Measurements from ENCODE around the gene ADD1. TPM values are rescaled to one million over a fixed set of nuclear protein-coding genes. Genes with fewer than 3 reads are reported as not detected.
A peak's percentile ranks its signal among the peaks of the same experiment; 100 is the strongest.

The ADD1 gene
- total and polyA plus RNA-seq, 2 donors (not counting 1 experiment from before 2014, with no cell fraction given): 302 to 383 TPM

DNA sequence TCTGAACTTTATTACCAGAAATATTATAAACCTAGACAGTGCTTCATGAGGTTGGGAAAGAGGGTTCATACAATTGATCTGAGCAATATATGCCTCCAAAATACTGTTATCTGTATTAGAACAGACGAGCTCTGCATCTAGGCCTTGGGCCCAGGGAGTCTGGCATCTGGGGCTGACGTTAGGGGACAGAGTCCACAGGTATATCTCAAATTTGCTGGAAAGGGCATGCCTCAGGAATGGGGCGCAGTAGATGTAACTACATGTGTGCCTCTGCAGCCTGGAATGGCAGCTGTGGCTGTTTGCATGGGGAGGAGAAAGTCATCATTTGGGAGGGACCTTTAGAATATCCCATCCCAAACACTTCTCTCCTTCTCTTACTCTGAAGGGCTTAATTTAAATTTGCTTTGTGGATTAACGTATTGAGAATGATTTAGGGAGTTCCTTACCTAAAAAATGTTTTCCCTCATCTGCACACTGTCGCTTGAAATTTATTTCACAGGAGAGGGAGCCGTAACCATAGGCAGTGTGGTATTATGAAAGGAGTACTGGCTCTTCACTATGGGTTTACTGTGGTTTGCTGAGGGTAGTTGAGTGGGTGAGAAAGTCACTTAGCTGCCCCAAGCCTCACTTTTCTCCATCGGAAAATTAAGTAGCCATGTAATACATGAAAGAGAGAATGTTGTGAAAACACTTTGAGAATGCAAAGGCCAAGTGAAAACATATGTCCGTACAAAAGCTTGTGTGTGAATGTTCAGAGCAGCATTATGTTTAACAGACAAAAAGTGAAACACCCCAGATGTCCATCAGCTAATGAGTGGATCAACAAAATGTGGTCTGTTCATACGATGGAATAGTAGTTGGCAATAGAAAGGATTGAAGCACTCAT, 5.9 kb downstream of the ADD1 start:
- Histone ChIP-seq H4K20me1 (ENCODE audit: control insufficient read depth, insufficient read depth, low read length, poor library complexity, severe bottlenecking) (peaks cover 19% of the 10 kb centered on the region), H3K79me2 (ENCODE audit: control insufficient read depth, insufficient read depth, low read length) (peaks cover 82% of the 10 kb centered on the region), H3K27me3 (replicated peaks in 1 of 4; ENCODE audit: control extremely low read depth in 1 of 4, control insufficient read depth in 3 of 4, insufficient read depth in 4 of 4, low read length in 3 of 4) (no peaks in the 10 kb centered on the region), H3K4me1 (ENCODE audit: control insufficient read depth in 2 of 2, insufficient read depth in 2 of 2, low read length in 2 of 2) (peaks cover 82% of the 10 kb centered on the region in 2 donors), H2AFZ (ENCODE audit: insufficient read depth, low read depth, low read length, poor library complexity, severe bottlenecking) (no peak overlapping the region), H3K4me2 (replicated peaks; ENCODE audit: low read depth, low read length, poor library complexity, severe bottlenecking) (peak overlapping the region; percentile 3), H3K4me3 (ENCODE audit: control extremely low read depth in 1 of 5, extremely low read depth in 1 of 5, insufficient read depth in 1 of 5, low read depth in 2 of 5, low read length in 4 of 5) (no peak overlapping the region), H3K27ac (ENCODE audit: low read length in 2 of 2) (peak overlapping the region in 1 of 2 donors; percentile 69), H3K36me3 (replicated peaks in 1 of 2; ENCODE audit: control extremely low read depth in 1 of 2, control insufficient read depth in 1 of 2, extremely low read depth in 1 of 2, insufficient read depth in 2 of 2, low read length in 1 of 2) (peaks cover 4 to 8% of the 10 kb centered on the region in 2 experiments), H3K9ac (ENCODE audit: low read length) (no peak overlapping the region), H3K9me3 (ENCODE audit: control extremely low read depth in 1 of 3, control insufficient read depth in 2 of 3, insufficient read depth in 1 of 3, low read length in 2 of 3) (peaks cover 0 to 4% (median 0%) of the 10 kb centered on the region in 3 donors)
- TF ChIP-seq EZH2 (IDR thresholded peaks at IDR 0.05; ENCODE audit: borderline replicate concordance, insufficient read depth, low read depth, low read length, poor library complexity, severe bottlenecking) (no peak), CTCF (IDR thresholded peaks at IDR 0.05) (no peak)
- WGBS (ENCODE audit: insufficient coverage): 88% methylated on average over 3 of the region's 9 CpGs
- H3K4me1 Mint-ChIP-seq: peaks cover 84% of the 10 kb centered on the region
- DNase-seq (no peak), ATAC-seq (ENCODE audit: low read depth) (no peak)
- no peaks in the 10 kb centered on the region for H3K27me3 Mint-ChIP-seq
- peak overlapping the region; percentile 57 for H3K4me3 Mint-ChIP-seq
- intact Hi-C loops (cut with micrococcal nuclease): loop anchor here (5.0 to 10.0 kb wide), 5 partner anchors 83 to 365 kb away; partner anchors contain the start of genes GRK4 and NOP14
- no peaks in the 10 kb centered on the region for H3K9me3 Mint-ChIP-seq (ENCODE audit: insufficient read depth)
- ChIA-PET CTCF (interaction anchor here (0.7 to 1.4 kb wide), 3 partner anchors 15 to 82 kb away, joined by 3 to 4 read pairs (median 3); no protein-coding TSS in a partner anchor), POLR2A (interaction anchor here (0.9 to 2.2 kb wide), 3 partner anchors 12 to 114 kb away, joined by 3 to 7 read pairs (median 6); partner anchors contain the start of genes GRK4 and NOP14)
- H3K27ac Mint-ChIP-seq: peak overlapping the region; percentile 70
